GM12875 (cell line): Measurements from ENCODE around the gene INVS.

Experiments
- H3K4me3 ChIP-seq: one replicate; pipeline ENCODE4 v1.5.1; 2011; ENCODE audit warnings: low read depth, low read length, control low read depth
- TF ChIP-seq, protein P1 (sequence below): IDR thresholded peaks from 2 replicates; pipeline ENCODE4 v1.5.1; 2011; ENCODE audit warnings: low read depth, mild to moderate bottlenecking, control low read depth, inconsistent platforms, low read length, moderate library complexity, borderline replicate concordance; ENCODE audit not compliant: insufficient read depth

Gene INVS

DNA sequence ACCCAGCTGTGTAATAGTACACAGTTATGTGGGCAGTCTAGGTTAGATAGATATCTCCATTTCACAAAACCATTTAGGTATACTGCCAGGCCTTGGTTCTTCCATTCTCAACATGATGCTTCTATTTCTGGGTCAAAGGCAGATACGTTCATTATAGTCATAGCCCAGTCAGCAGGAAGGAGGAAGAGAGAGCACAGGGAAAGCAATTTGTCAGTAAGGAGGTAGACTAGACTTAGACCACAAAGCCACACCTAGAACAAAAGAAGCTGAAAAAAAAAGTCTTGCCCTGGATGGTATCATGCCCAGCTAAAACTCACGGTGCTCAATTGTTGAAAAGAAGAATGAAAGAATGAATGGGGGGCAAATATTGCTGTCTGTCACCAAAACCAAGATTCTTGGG, 7.6 kb downstream of the INVS start:
- no peak overlapping the region for H3K4me3 ChIP-seq
- TF ChIP-seq, protein P1, sequence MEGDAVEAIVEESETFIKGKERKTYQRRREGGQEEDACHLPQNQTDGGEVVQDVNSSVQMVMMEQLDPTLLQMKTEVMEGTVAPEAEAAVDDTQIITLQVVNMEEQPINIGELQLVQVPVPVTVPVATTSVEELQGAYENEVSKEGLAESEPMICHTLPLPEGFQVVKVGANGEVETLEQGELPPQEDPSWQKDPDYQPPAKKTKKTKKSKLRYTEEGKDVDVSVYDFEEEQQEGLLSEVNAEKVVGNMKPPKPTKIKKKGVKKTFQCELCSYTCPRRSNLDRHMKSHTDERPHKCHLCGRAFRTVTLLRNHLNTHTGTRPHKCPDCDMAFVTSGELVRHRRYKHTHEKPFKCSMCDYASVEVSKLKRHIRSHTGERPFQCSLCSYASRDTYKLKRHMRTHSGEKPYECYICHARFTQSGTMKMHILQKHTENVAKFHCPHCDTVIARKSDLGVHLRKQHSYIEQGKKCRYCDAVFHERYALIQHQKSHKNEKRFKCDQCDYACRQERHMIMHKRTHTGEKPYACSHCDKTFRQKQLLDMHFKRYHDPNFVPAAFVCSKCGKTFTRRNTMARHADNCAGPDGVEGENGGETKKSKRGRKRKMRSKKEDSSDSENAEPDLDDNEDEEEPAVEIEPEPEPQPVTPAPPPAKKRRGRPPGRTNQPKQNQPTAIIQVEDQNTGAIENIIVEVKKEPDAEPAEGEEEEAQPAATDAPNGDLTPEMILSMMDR = no peak

DNA sequence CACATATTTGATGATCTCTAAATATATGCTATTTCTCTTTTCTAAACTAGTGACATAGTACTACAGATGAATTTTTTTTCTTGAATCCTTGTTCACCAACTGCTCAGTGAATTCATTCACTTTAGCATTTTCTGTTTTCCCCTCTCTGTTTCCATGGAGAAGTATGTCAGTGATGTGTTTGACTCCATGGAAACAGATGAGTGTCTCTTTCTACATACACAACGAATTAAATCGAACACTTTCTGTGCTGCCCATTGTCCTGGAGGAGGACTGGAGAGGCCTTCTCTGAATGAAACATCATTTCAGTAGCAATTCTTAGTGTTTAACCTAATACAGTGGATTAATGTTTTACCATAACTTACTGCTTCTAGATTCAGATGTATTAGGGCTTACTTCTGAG, 9.5 kb downstream of the INVS start:
- H3K4me3 ChIP-seq = no peak overlapping the region
- TF ChIP-seq, protein P1 = no peak

DNA sequence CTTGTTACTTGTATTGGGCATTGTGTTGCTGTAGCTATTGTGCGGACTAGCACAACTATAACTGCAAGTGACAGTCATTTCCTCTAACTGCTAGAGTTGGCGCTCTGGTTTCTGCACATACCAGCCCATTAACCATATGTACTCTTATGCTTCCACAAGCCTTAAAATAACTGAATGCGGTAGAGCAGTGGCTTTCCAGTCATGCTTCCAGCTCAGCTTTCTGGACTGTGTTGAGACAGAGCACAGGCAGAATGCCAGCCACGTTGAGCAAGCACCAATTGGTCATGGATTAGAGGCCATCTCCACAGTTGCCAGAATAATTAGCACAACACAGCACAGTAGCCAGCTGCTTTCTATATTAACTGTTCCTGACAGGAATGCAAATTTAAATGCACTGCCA, 12.2 kb downstream of the INVS start:
- H3K4me3 ChIP-seq = no peak overlapping the region
- TF ChIP-seq, protein P1 = no peak

DNA sequence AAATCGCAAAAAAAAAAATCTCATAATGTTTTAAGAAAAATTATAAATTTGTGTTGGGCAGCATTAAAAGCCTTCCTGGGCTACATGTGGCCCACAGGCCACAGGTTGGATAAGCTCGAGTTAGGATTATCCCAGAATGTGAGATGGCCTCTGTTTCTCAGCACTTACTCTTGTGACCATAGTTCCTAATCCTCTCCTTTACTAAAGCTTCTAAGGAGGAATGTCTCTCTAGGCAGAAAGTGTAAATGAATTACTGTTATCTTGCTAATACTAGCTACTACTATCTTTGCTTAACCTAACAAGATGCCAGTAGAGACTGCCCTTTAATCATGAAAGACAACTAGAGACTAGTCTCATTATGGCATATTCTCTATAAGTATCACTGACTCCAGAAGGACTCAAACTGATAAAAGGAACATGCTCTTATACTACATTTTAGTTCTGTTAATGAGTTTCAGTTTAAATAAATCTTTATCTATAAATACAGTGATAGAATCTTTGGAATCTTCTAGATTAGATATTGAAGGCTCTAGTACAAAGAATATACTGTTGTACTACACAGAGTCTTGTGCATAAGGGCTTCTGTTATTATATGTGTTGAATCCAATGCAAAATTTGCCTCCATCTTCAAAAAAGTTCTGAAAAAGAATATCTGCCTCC, 13.8 kb downstream of the INVS start:
- TF ChIP-seq, protein P1 = no peak
- no peak overlapping the region for H3K4me3 ChIP-seq

DNA sequence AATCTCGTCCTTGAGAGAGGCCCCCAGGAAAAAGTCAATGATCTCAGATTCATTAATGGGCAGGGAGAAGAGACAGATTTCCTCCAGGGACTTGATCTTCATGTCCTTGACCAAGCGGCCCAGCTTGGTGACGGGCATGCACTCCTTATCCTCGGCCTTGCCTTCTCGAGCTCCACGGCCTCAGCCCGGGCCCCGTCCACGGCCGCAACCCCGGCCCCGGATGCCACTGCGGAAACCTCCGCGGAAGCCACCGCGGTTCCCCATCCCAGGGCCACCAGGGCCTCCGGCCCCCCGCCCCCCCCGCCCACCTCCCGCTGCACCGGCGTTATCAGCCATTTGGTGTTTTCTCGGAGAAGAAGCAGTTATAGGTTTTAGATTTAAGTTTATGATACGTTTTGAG, 18.3 kb downstream of the INVS start:
- TF ChIP-seq, protein P1 = no peak

DNA sequence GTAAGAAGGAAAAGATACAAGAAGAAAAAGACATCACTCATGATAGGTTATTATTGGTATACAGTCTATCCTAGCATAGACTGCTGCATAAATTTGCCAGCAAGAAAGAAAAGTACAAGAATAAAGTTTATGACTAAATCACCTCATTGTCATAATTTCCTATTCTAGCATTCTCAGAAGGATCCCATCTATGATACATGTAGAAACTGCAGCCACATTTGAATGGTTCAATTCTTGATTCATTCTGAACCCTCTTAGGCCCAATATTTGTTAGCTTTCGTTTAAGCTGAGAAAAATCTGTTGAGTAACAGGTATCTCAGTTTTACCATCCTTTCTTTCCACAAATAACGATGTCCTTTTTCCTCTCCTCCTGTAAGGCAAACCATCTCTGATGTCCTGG, 21.2 kb downstream of the INVS start:
- no peak overlapping the region for H3K4me3 ChIP-seq
- TF ChIP-seq, protein P1 = no peak

More for the DNA sequence above, 18.3 kb downstream of the INVS start:
- H3K4me3 ChIP-seq = no peak overlapping the region

DNA sequence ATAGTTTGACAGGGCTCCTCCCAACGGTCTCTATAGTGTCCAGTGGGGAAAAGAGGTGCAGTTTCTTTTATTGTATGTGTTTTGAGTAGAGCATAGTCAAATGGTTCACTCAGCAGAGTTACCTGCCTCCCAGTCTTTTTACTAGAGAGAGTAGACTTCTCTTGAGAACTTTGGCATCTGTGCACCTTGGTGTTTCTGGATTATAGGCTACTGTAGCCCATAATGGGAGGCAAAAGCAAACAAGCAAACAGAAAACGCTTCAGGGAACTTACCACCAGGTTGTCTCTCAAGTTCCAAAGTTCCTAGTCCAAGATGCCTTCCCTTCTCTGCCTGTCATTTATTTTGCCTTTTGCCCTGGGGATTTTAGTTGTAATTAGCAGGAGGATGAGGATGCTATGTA, 26.2 kb downstream of the INVS start:
- H3K4me3 ChIP-seq = no peak overlapping the region
- TF ChIP-seq, protein P1 = no peak
